Measurements from ENCODE around the gene SIGLEC1.

The SIGLEC1 gene

GRCh38 chr20:3702611-3703391, 9.6 kb downstream of the SIGLEC1 start:
- DNase-seq (ENCODE audit: low read depth in 2 of 2), result no peak
- no peak for TF ChIP-seq CTCF (IDR thresholded peaks at IDR 0.05; ENCODE audit: low read depth, low read length)
- H3K4me3 ChIP-seq (replicated peaks in 1 of 2; ENCODE audit: low read depth in 2 of 2, low read length in 2 of 2), result no peak overlapping the region

GRCh38 chr20:3701061-3701998, 11.1 kb downstream of the SIGLEC1 start:
- DNase-seq (ENCODE audit: low read depth in 2 of 2), result no peak
- no peak overlapping the region for H3K4me3 ChIP-seq (replicated peaks in 1 of 2; ENCODE audit: low read depth in 2 of 2, low read length in 2 of 2)
- no peak for TF ChIP-seq CTCF (IDR thresholded peaks at IDR 0.05; ENCODE audit: low read depth, low read length)

- H3K4me3 ChIP-seq (replicated peaks in 1 of 2; ENCODE audit: low read depth in 2 of 2, low read length in 2 of 2), result no peak overlapping the region
- DNase-seq (ENCODE audit: low read depth in 2 of 2), result no peak
- no peak for TF ChIP-seq CTCF (IDR thresholded peaks at IDR 0.05; ENCODE audit: low read depth, low read length)
Measured at GRCh38 chr20:3699037-3699436, 13.4 kb downstream of the SIGLEC1 start.

- no peak overlapping the region for H3K4me3 ChIP-seq (replicated peaks in 1 of 2; ENCODE audit: low read depth in 2 of 2, low read length in 2 of 2)
- TF ChIP-seq CTCF (IDR thresholded peaks at IDR 0.05; ENCODE audit: low read depth, low read length), result no peak
- DNase-seq (ENCODE audit: low read depth in 2 of 2), result no peak
Measured at GRCh38 chr20:3698591-3699001, 13.8 kb downstream of the SIGLEC1 start.

- H3K4me3 ChIP-seq (replicated peaks in 1 of 2; ENCODE audit: low read depth in 2 of 2, low read length in 2 of 2), result no peak overlapping the region
- no peak for DNase-seq (ENCODE audit: low read depth in 2 of 2)
- TF ChIP-seq CTCF (IDR thresholded peaks at IDR 0.05; ENCODE audit: low read depth, low read length), result no peak
Measured at GRCh38 chr20:3697588-3698305, 14.7 kb downstream of the SIGLEC1 start.

- no peak overlapping the region for H3K4me3 ChIP-seq (replicated peaks in 1 of 2; ENCODE audit: low read depth in 2 of 2, low read length in 2 of 2)
- TF ChIP-seq CTCF (IDR thresholded peaks at IDR 0.05; ENCODE audit: low read depth, low read length), result no peak
- no peak for DNase-seq (ENCODE audit: low read depth in 2 of 2)
Measured at GRCh38 chr20:3696745-3697587, 15.4 kb downstream of the SIGLEC1 start.
